ENCODE data around the gene INF2. TPM values are rescaled to one million over a fixed set of nuclear protein-coding genes. Genes with fewer than 3 reads are reported as not detected.

The INF2 gene
- total RNA-seq, 1 experiment from 2014 or later: 21.6 TPM

DNA sequence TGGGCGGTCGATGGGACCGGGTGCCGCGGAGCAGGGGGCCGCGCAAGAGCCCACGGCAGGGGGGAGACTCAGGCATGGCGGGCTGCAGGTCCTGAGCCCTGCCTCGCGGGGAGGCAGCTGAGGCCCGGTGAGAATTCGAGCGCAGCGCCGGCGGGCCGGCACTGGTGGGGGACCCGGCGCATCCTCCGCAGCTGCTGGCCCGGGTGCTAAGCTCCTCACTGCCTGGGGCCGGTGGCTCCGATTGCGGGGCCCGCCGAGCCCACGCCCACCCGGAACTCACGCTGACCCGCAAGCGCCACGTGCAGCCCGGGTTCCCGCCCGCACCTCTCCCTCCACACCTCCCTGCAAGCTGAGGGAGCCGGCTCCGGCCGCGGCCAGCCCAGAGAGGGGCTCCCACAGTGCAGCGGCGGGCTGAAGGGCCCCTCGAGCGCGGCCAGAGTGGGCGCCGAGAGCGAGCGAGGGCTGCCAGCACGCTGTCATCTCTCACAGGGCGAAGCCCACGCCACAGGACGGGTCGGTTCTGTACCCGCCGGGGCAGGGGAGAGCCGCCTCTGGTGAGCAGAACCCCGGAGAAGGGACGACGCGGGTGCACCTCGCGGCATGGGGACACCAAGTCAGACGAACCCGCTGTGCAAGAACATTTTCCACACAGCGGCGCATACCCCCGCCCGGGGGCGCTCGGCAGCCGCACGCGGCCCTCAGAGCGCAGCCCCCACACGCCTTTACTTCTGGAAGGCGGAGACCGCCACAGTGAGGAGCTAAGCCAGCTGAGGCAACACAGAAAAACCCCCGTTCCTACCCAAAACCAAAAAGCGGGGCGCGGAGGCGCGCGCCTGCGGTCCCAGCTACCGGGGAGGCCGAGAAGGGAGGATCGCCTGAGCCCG lies 62.4 kb downstream of the INF2 start:
- in situ Hi-C loops (cut with HindIII; ENCODE audit: low pct_unique_long_range_greater_than_20kb, low sequenced_read_pairs): no loop called here

GRCh38 chr14:104752423-104752734 lies 63.0 kb downstream of the INF2 start:
- DNase-seq (ENCODE audit: low read depth): no peak
- in situ Hi-C loops (cut with HindIII; ENCODE audit: low pct_unique_long_range_greater_than_20kb, low sequenced_read_pairs): no loop called here

More for the DNA sequence above, 62.4 kb downstream of the INF2 start:
- no peak for DNase-seq (ENCODE audit: low read depth)

DNA sequence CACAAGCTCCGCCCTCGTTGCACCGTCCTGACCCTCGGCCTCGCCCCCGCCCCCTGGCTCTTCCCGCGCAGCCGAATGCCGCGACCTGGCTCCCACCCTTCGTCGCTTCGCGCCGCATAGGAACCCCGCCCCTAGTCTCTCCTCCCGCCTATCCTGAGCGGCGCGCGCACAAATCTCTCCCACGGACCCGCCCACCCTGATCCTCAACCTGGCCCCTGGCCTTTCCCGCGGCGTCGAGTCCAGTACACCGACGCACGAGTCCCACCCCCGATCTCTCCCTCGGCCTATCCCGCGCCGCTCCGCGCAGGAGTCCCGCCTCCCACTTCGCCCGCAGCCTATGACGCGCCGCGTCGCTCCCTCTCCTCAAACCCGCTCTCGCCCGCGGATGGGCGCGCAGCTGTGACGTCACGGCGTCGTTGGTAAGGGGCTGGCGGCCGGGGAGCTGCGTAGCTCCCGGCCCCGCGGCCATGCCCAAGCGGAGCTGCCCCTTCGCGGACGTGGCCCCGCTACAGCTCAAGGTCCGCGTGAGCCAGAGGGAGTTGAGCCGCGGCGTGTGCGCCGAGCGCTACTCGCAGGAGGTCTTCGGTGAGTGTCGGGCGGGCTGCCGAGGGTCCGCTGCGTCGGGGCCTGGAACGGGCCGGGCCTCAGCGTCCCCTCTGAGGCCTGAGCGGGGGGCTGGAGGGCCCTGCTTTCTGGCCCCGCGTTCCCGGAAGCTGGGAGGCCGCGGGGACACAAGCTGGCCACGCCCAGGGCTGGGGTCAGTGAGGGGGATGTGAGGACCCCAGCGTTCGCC lies 63.5 kb downstream of the INF2 start, which contains the start of gene SIVA1:
Gene SIVA1 (plus strand): TSS at position 413 of the 793 bp plus-strand sequence. CDS start 55 bp downstream, at position 468.
- in situ Hi-C loops (cut with HindIII; ENCODE audit: low pct_unique_long_range_greater_than_20kb, low sequenced_read_pairs): no loop called here

DNA sequence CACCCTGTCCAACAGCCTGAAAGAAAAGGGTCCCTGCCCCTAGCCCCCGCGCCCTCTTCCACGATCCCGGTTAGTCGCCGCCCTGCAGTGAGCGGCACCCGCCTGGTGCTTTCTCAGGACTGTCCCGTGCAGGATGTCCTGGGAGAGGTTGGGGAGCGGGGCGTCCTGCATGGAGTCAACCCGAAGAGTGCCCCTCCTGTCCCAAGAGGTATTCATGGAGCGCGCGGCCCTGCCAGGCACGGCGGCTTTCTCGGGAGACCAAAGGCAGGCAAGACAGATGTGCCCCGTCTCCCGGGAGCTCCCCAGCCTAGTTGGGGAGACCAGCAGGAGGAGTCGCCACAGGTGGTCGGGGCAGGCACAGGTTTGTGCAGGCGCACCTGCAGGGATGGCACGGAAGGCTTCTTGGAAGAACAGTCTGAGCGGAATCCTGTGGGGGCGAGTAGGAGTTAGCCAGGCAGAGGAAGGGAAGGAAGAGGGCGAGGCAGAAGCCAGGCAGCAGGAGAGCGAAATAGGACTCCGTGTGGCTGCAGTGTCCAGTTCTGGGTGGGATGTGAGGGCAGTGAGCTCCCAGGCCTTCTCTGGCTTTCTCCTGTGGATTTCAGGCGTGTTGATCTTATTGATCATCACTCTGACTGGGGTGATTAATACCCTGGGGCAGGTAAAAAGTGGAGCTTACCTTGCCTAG lies 64.3 kb downstream of the INF2 start:
- in situ Hi-C loops (cut with HindIII; ENCODE audit: low pct_unique_long_range_greater_than_20kb, low sequenced_read_pairs): no loop called here
- DNase-seq (ENCODE audit: low read depth): no peak

More for the DNA sequence above, 63.5 kb downstream of the INF2 start, which contains the start of gene SIVA1:
- peak; percentile 98 for DNase-seq (ENCODE audit: low read depth)

GRCh38 chr14:104754213-104754851 lies 64.9 kb downstream of the INF2 start:
- in situ Hi-C loops (cut with HindIII; ENCODE audit: low pct_unique_long_range_greater_than_20kb, low sequenced_read_pairs): no loop called here

GRCh38 chr14:104755621-104756020 lies 66.2 kb downstream of the INF2 start:
- DNase-seq (ENCODE audit: low read depth): no peak
- in situ Hi-C loops (cut with HindIII; ENCODE audit: low pct_unique_long_range_greater_than_20kb, low sequenced_read_pairs): no loop called here

More at GRCh38 chr14:104754213-104754851, 64.9 kb downstream of the INF2 start:
- no peak for DNase-seq (ENCODE audit: low read depth)

GRCh38 chr14:104756477-104757237 lies 67.2 kb downstream of the INF2 start:
- in situ Hi-C loops (cut with HindIII; ENCODE audit: low pct_unique_long_range_greater_than_20kb, low sequenced_read_pairs): no loop called here
- DNase-seq (ENCODE audit: low read depth): no peak

- in situ Hi-C loops (cut with HindIII; ENCODE audit: low pct_unique_long_range_greater_than_20kb, low sequenced_read_pairs): no loop called here
- DNase-seq (ENCODE audit: low read depth): no peak
Observed at GRCh38 chr14:104757238-104757585, 67.8 kb downstream of the INF2 start.

DNA sequence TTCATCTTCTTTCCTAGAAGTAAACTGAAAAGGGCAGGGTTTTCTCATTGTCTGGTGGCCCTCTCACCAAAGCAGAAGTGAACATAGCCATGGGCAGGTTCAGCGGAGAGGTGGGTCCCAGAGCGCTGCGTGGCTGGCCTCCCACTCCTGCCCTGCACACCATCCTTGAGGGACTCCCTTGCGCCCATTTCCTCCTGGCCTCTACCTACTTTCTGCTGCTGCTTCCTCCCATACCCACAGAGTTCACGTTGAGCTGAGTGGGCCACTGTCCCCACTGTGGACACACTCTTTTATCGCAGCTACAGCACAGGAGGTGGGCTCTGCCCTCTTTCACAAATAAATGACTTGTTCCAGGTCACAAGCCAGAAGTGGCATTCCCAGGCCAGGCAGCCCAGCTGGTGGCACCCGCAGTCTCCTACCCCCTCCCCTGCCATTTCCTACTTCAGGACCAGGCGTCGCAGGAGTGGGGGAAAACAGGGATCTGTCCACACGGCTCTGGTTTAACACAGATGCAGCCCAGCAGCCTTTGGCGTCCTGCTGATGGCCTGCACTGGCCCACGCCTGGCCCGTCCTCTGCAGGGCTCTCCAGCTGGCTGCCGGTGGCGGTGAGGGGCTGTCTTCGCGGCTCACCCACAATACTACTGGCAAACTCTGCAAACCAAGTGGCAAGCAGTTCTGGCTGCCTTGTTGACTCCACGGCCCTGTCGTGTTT lies 68.4 kb downstream of the INF2 start:
- in situ Hi-C loops (cut with HindIII; ENCODE audit: low pct_unique_long_range_greater_than_20kb, low sequenced_read_pairs): no loop called here
- no peak for DNase-seq (ENCODE audit: low read depth)

DNA sequence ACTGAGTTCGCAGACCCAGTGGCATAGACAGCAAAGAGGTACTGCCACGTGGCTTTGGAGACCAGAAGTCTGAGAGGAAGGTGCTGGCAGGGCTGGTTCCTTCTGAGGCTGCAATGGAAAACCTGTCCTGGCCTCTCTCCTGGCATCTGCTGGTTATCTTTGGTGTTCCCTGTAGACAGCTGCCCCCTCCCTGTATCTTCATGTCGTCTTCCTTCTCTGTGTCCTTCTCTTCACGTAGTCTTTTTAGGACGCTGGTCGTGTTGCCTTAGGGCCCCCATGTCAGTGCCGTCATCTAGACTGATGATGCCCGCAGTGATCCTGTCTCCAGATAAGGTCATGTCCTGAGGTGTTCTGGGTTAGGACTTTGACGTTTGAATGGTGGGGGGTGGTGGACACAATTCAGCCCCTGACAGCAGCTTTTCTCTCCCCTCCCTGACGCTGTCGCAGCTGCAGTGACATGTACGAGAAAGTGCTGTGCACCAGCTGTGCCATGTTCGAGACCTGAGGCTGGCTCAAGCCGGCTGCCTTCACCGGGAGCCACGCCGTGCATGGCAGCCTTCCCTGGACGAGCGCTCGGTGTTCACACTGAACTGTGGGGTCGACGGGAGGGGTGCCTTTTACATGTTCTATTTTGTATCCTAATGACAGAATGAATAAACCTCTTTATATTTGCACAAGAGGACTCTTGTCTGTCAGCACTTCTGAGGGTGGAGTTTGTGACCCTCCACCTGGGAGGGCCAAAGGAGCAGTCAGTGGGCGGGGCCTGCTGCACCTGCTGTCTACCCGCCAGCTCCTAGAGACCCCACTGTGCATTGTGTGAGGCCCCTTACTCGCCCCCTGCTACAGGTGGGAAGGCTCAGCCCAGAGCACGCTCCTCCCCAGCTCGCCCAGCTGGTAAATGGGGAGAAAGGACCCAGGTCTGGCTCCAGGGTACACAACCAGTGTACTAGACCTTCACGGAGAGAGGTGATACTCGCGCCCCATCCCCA lies 69.9 kb downstream of the INF2 start:
- no peak for DNase-seq (ENCODE audit: low read depth)
- in situ Hi-C loops (cut with HindIII; ENCODE audit: low pct_unique_long_range_greater_than_20kb, low sequenced_read_pairs): no loop called here

- no peak for DNase-seq (ENCODE audit: low read depth)
- in situ Hi-C loops (cut with HindIII; ENCODE audit: low pct_unique_long_range_greater_than_20kb, low sequenced_read_pairs): no loop called here
Observed at GRCh38 chr14:104765517-104765916, 76.1 kb downstream of the INF2 start.

GRCh38 chr14:104766256-104766862 lies 76.9 kb downstream of the INF2 start:
- no peak for DNase-seq (ENCODE audit: low read depth)
- in situ Hi-C loops (cut with HindIII; ENCODE audit: low pct_unique_long_range_greater_than_20kb, low sequenced_read_pairs): no loop called here

DNA sequence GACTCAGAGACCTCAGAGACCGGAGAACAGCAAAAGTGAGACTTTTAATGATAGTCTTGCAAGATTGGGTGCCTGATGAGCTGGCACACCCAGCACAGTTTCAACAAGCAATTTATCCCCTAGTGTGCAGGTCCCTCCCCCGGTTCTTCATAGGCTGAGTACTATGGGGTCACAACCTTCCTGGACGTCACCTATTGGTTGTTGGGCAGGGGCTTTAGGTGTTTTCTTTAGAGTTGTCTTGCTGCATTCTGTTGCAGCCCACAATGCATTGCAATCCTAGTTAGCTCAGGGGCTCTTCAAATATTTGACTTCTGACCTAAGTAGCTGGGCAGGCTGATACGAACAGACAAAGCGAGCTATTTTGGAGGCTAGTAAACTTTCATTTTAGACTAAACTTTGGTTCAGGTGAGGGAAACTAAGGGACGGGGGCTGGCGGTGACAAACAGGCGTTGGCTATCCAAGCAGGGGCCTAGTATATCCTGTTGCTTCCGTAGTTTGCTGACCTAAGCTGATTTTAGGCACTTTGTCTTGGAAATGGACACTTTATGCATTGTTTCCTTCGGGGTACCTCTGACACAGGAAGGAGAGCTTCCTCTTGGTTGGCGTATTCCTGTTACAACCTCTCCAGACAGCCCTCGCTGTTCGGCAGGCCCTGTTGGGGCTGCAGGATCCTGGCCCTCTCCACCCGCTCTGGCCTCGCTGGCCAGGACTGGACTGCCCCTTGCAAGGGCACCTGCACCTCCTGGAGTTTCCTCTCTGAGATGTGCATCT lies 77.6 kb downstream of the INF2 start:
- in situ Hi-C loops (cut with HindIII; ENCODE audit: low pct_unique_long_range_greater_than_20kb, low sequenced_read_pairs): no loop called here
- no peak for DNase-seq (ENCODE audit: low read depth)

GRCh38 chr14:104767634-104767918 lies 78.2 kb downstream of the INF2 start:
- DNase-seq (ENCODE audit: low read depth): no peak
- in situ Hi-C loops (cut with HindIII; ENCODE audit: low pct_unique_long_range_greater_than_20kb, low sequenced_read_pairs): no loop called here
